Nephron progenitor cell (in vitro differentiated cells): ENCODE results near the gene ARHGAP31.
A peak's percentile ranks its signal among the peaks of the same experiment; 100 is the strongest.

Source experiments
- DNase-seq: peaks from one replicate; pipeline ENCODE4 v3.0.0; 2021
- H3K27ac Mint-ChIP-seq: 2 replicates; pipeline ENCODE4 v1.8.0; 2021; ENCODE audit warnings: mild to moderate bottlenecking, moderate library complexity, mixed read lengths
- H3K27me3 Mint-ChIP-seq: 2 replicates; pipeline ENCODE4 v1.8.0; 2021; ENCODE audit warnings: mild to moderate bottlenecking, low read depth, mixed read lengths; ENCODE audit not compliant: poor library complexity
- H3K36me3 Mint-ChIP-seq: 2 replicates; pipeline ENCODE4 v1.8.0; 2021; ENCODE audit warnings: low read depth, mixed read lengths
- H3K4me1 Mint-ChIP-seq: 2 replicates; pipeline ENCODE4 v1.8.0; 2021; ENCODE audit warnings: mixed read lengths
- H3K4me3 Mint-ChIP-seq: 2 replicates; pipeline ENCODE4 v1.8.0; 2021; ENCODE audit warnings: mild to moderate bottlenecking, moderate library complexity, mixed read lengths
- H3K9me3 Mint-ChIP-seq: 2 replicates; pipeline ENCODE4 v1.8.0; 2021; ENCODE audit warnings: mild to moderate bottlenecking, moderate library complexity, mixed read lengths
- CTCF ChIP-seq: fragments of 200-600 bp; sonication (generic); IDR thresholded peaks from 2 replicates; pipeline ENCODE4 v1.5.0; 2021; ENCODE audit warnings: antibody characterized with exemption

Gene ARHGAP31

GRCh38 chr3:119324899-119325298 lies 30.7 kb downstream of the ARHGAP31 start:
- no peak overlapping the region for H3K4me3 Mint-ChIP-seq
- H3K4me1 Mint-ChIP-seq = peaks cover 33% of the 10 kb centered on the region
- H3K27ac Mint-ChIP-seq = no peak overlapping the region
- no peak for TF ChIP-seq CTCF
- peaks cover 7% of the 10 kb centered on the region for H3K9me3 Mint-ChIP-seq
- H3K27me3 Mint-ChIP-seq = peaks cover 15% of the 10 kb centered on the region
- no peak for DNase-seq
- no peaks in the 10 kb centered on the region for H3K36me3 Mint-ChIP-seq

DNA sequence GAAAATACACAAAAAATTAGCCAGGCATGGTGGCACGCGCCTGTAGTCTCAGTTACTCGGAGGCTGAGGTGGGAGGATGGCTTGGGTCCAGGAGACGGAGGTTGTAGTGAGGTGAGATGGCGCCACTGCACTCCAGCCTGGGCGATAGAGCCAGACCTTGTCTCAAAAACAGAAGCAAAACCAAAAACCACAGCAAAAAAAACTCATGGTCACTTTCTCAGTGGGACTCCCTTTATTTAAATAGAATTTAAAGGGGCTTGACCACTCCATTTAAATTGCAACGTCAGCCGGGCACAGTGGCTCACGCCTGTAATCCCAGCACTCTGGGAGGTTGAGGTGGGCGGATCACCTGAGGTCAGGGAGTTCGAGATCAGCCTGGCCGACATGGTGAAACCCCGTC lies 32.8 kb downstream of the ARHGAP31 start:
- Mint-ChIP-seq H3K27me3 (peaks cover 15% of the 10 kb centered on the region), H3K9me3 (no peaks in the 10 kb centered on the region), H3K4me1 (peaks cover 25% of the 10 kb centered on the region), H3K4me3 (no peak overlapping the region), H3K27ac (no peak overlapping the region), H3K36me3 (no peaks in the 10 kb centered on the region)
- no peak for DNase-seq
- TF ChIP-seq CTCF = no peak

- Mint-ChIP-seq H3K36me3 (no peaks in the 10 kb centered on the region), H3K4me1 (peaks cover 19% of the 10 kb centered on the region), H3K9me3 (no peaks in the 10 kb centered on the region), H3K4me3 (no peak overlapping the region), H3K27ac (peak overlapping the region; percentile 36), H3K27me3 (peaks cover 1% of the 10 kb centered on the region)
- no peak for DNase-seq
- TF ChIP-seq CTCF = no peak
Measured at GRCh38 chr3:119329551-119329950, 35.4 kb downstream of the ARHGAP31 start.

- H3K4me1 Mint-ChIP-seq = peaks cover 19% of the 10 kb centered on the region
- no peaks in the 10 kb centered on the region for H3K9me3 Mint-ChIP-seq
- peaks cover under 1% of the 10 kb centered on the region for H3K36me3 Mint-ChIP-seq
- no peak overlapping the region for H3K4me3 Mint-ChIP-seq
- DNase-seq = no peak
- no peak for TF ChIP-seq CTCF
- no peak overlapping the region for H3K27ac Mint-ChIP-seq
- no peaks in the 10 kb centered on the region for H3K27me3 Mint-ChIP-seq
Measured at GRCh38 chr3:119330181-119330580, 36.0 kb downstream of the ARHGAP31 start.

DNA sequence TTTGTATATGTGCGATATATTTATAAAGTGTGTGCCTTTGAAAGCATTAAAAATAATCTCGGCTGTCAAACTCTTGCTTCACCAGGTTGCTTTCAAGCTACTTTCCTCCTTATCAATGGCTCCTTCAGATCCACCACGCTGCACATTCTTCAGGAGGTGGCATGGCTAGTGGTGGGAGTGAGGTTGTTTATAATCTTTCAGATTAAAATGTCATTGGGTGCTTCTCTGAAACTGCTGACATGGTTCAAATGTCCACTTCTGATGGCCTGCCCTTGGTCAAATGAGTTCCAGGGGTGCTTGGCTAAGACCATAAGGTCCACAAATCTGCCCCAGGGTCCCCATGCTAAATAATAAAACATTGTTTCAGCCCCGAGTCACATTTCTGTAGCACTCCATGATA lies 36.7 kb downstream of the ARHGAP31 start:
- H3K27ac Mint-ChIP-seq = no peak overlapping the region
- no peak for DNase-seq
- peaks cover 5% of the 10 kb centered on the region for H3K36me3 Mint-ChIP-seq
- H3K27me3 Mint-ChIP-seq = no peaks in the 10 kb centered on the region
- peaks cover 2% of the 10 kb centered on the region for H3K9me3 Mint-ChIP-seq
- no peak for TF ChIP-seq CTCF
- H3K4me1 Mint-ChIP-seq = peaks cover 19% of the 10 kb centered on the region
- H3K4me3 Mint-ChIP-seq = no peak overlapping the region

- Mint-ChIP-seq H3K27ac (no peak overlapping the region), H3K36me3 (peaks cover 7% of the 10 kb centered on the region), H3K9me3 (peaks cover 4% of the 10 kb centered on the region), H3K4me1 (peaks cover 19% of the 10 kb centered on the region), H3K27me3 (no peaks in the 10 kb centered on the region), H3K4me3 (no peak overlapping the region)
- no peak for DNase-seq
- TF ChIP-seq CTCF = no peak
Measured at GRCh38 chr3:119331661-119332060, 37.5 kb downstream of the ARHGAP31 start.
